GM18499 (cell line): Measurements from ENCODE around the gene KRTAP10-1.
"Not testable (repeated sequence)": the region's sequence is repeated elsewhere in the genome, so short reads cannot be mapped to it uniquely, and the experiment has no call there.

ENCODE experiments used
- ATAC-seq: cut with Tn5 transposase; IDR thresholded peaks from one replicate; pipeline ENCODE4 v1.9.1; 2021; ENCODE audit warnings: moderate number of reproducible peaks; ENCODE audit not compliant: insufficient read depth, unreplicated experiment

KRTAP10-1 gene

DNA sequence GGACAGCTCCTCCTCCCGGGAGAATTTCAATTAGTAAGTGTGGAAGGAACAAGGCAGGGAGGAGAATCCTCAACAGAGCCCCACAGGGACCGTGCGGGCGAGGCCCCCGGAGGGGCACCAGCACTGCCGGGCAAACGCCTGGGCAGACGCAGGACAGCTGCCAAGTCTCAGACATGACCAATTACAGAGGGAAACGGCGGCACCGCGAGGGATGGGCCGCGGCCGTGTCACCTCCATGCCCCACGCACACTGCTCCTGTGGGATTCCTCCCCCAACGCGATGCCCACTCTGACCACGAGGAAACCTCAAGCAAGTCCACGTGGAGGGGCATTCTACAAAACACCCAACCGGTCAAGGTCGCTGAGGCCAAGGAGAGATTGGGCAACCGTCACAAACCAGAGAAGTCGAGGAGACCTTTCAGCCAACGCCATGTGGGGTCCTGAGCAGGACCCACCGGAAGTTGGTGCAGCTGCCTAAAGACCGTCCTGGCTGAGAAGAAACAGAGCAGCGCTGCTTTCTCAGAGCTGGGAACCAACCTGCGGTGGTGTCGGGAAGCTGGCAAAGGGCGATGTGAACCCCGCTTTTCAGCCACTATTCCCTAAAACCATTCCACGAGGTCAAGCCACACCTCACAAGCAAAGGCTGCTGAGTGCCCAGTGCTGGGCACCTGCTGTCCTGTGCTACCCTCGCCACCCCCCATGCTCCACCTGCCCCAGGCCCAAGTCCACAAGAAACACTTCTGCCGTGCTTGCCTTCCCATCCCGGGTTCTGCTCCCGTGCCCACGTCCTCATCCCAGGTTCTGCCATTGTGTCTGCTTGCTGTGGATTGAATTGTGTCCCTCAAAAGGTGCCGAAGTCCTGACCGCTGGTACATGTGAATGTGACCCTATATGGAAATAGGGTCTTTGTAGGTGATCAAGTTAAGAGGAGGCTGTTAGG lies 32.1 kb upstream of the KRTAP10-1 start:
- ATAC-seq: no peak

DNA sequence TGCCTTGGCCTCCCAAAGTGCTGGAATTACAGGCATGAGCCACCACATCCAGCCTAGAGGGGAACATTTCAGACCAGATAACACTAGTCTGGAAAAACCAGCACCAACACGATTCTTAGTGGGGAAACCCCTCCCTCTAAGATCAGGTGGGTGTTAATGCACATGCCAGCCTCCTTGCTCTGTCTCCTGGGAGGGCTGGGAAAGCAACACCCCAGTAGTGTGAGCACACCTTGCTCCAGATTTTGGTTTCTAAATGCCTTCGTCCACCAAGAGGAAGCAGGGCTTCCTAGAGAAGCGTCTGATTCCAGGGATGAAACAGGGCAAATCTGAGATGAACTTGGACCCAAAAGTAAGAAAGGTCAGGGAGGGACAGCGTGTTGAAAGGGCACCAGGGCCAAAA lies 31.3 kb upstream of the KRTAP10-1 start:
- no peak for ATAC-seq

DNA sequence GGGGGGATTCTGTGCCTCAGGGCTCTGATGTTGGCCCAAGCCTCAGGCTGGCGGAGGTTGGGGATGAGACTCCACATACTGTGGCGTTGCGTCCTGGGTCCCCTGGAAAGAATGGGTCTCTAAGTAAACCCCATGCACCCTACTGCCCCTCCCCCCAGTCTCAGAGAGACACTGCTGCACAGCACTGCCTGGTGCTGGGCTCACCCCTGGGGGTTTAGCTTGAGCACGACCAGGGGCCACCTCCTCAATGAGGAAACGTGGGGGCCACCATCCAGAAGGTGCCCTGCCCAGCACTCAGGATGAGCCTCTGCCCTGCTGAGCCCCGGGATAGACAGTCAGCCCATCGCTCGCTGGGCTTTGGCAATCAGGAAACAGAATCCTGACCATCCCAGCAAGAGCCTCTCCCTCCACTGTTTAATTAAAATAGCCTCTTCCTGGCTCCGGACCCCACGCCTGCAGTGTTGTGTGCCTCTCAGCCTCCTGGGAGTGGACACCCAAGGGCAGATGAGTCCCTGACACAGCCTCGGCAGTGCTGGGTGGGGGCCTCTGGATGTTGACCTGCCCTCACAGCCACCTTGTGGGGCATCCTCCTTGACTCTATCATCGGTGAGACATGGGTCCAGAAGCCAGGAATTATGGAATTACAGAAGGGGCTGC lies 30.0 kb upstream of the KRTAP10-1 start:
- no peak for ATAC-seq

DNA sequence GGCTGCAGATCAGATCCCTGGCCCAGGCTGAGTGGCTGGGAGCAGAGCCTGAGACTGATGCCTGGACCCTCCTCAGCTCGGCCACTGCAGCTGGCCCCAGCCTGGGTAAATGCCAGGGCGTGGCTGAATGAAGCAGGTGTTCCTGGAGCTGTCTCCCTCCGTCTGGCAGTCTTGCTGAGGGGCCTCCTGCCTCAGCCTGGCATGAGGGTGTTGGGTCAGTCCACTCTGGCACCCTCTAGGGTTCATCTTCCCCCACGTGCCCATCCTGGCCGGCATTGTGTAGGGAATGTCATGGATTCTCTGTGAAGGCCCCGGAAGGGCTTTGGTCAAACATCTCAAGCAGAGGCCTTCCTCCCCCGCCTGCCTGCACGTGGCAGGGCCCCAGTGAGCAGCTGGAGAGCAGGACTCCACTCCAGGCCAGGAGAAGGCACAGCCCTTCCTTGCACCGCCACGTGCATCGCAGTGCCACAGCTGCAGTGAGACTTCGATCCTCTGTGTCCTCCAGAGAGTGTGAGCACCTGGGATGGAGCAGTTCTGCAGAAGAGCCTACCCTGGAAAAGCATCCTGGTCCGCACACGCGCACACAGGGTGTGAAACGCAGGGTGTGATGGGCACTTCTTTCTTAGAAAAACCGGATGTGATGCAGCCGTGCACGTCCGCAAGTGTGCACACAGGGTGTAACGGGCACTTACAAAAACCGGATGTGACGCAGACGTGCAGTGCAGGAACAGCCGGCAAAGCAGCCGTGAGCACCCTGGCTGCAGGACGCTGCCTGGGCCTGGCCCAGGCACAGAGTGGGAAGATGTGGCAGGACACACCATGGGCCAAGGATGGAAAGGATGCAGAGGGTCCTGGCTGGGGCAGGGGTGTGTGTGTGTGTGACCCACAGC lies 28.9 kb upstream of the KRTAP10-1 start:
- no peak for ATAC-seq

DNA sequence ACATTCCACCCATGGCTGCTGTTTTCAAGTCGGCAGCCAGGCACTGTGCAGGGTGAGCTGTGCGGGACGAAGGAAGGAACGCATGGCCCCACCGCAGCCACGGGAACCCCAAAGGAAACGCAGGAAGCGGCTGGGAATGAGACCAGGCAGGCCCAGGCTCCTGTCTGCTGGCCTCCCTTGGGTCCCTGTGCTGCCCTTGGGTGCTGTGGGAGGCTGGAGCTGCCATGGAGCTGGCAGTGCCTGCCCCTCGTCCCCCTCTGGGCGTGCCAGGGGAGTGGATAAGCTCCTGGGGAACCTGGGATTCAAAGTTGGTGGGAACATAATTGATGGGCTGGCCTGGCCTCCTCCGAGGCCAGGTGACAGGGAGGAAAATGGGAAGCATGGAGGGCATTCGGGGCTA lies 28.3 kb upstream of the KRTAP10-1 start:
- ATAC-seq: no peak

DNA sequence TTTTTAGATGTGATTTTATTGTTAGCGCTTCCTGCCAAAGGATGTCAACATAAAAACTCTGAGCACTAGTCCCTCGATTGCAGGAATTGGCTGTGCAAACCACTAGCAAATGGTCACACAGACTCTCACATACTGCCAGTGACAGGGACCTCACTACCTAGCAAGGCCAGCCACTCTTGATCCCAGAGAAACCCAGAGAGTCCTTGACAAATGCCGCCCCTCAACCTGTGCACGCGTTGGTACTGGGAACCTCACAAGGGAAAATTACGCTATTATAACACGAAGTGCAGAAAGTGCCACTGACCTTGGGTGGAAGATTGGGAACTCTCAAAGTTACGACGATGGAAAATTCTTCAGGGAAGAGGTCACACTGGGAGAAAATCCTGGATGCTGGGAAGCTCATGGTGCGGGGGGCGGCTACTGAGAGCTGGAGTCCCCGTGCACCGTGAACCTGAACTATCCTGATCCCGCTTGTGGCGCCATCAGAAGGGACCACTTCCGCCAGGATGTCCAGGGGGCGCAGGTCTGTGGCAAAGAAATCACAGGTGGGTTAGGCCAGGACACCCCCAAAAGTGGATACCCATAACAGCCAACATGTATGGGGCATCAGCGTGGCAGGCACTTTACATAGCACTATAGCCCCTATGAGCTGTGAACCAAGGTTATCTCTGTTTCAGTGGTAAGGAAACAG lies 27.6 kb upstream of the KRTAP10-1 start:
- ATAC-seq: no peak

DNA sequence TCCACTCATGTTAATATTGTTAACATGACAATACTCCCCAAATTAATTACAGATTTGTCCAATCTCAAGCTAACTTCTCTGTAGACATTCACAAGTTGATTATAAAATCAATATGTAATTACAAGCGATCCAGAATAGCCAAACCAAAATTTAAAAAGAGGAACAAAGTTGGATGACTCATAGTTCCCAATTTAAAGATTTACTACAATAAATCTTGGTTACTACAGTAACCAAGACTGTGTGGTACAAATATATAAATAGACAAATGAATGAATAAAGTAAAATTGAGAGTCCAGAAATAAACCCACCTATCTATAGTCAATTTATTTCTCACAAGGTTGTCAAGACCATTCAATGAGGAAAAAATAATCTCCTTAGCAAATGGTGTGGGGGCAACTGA lies 26.4 kb upstream of the KRTAP10-1 start:
- ATAC-seq: no peak

DNA sequence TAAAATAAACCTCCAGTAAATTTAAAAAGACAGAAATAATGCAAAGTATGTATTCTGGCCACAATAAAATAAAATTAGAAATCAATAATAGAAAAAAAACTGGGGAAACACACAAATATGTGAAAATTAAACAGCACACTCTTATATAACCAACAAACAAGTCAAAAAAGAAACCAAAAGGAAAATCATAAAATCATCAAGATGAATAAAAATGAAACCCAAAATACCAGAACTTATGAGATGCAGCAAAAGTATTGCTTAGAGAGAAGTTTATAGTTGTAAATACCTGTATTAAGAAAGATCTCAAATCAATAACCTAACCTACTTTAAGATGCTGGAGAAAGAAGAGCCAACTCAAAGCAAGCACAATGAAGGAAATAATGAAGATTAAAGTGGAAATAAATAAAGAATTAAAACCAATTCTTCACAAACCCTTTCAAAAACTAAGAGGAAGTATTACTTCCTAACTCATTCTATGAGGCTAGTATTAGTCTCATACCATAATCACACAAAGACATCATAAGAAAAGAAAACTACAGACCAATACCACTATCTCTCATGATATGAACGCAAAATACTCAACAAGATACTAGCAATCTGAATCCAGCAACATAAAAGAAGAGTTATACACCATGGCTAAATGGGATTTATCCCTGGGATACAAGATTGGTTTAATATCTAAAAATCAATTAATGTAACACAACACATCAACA lies 25.0 kb upstream of the KRTAP10-1 start:
- ATAC-seq: no peak

DNA sequence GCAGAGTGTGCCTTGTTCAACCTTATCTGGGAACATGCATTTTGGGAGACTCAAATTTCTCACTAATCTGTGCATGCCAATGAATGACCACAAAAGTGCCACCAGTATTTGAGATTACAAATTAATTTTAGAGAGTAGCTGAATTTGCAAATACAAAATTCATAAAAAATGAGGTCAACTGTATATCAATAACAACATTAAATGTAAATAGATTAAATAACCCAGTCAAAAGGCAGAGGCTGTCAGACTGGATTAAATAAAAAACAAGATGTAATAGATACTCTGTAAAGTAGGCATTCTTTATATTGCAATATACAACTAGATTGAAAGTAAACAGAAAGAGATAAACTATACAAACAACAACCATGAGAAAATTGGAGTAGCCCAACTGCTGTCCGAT lies 24.1 kb upstream of the KRTAP10-1 start:
- no peak for ATAC-seq

DNA sequence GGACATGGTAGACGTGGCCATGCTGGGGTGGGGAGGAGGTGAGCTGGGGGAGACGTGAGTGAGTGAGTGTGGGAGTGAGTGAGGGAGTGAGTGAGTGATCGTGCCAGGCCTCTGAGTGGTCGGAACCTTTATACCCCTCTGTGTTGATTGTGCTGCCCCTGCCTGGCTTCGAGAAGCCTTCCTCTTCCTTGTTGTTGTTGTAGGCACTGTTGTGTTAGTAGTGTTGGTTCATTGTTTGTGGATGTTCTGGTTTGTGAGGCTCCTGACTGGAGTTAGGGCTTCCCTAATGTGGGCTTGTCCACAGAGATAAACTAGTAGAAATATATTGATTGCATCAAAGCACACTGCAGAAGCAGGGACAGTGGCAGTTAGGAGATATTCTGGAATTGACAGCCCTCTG lies 18.7 kb upstream of the KRTAP10-1 start, which contains the start of gene KRTAP10-3:
Gene KRTAP10-3, minus strand, starts transcription at position 101 of the 400 bp plus-strand sequence. Its CDS starts 80 bp downstream, at position 21.
- no peak for ATAC-seq

DNA sequence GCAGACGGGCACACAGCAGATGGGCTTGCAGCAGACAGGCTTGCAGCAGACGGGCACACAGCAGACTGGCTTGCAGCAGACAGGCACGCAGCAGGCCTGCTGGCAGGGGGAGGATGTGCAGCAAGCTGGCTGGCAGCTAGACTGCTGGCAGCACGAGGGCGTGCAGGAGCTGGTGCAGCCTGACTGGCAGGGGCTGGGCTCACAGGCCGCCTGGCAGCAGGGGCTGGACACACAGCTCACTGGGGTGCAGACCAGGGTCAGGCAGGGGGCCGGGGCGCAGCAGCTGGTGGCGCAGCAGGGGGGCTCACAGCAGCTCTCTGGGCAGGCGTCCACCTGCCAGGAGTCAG lies 18.3 kb upstream of the KRTAP10-1 start:
- ATAC-seq: not testable (repeated sequence)

DNA sequence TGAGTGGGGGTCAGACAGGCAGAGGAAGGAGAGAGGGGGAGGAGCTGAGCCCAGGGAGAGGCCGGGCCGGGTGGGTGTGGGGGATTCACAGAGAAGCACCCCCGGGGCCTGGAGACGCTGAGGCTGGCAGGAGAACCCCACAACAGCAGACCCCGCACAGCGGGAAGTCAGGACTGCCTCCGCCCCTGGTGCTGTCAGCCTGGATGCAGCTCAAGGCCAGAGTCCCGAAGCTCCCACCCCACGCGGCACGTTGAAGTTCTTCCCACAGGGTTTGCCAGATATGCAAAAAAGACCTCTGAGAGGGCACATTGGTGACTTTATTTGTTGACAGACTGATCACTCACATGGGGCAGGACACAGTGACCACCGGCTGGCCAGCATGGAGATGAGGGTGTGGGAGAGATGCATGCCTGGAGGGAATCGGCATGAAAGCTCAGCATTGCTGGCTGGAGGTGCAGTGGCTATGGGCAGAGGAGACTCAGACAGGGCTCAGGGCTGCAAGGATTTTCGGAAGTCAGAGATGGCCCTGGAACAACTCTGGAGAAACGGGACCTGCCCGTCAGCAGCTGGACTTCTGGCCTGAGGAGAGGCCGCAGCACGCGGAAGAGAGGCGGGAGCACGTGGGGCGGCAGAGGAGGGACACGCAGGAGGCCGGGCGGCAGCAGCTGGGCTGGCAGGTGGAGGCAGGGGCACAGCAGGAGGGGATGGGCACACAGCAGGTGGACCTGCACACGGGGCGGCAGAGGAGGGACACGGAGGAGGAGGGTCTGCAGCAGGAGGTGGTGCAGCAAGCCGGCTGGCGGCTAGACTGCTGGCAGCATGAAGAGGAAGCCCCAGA lies 17.7 kb upstream of the KRTAP10-1 start:
- no peak for ATAC-seq

DNA sequence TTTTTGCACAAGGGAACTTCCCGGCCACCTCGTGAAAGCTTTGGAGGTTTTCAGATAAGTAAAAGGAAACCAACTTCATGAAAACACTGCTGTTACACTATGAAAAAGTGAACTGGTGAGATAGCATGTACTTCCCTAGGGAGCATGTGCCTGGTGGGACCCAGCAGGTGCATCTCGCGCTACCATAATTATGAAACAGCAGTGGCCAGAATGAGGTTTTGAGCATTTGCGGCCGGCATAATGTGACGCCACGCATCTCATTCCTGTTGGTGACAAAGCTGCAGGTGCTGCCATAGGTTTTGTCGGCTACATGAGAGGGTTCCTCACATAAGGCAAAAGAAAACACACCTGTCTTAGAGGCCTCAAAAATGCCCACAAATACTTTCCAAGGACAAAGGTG lies 16.9 kb upstream of the KRTAP10-1 start:
- no peak for ATAC-seq

DNA sequence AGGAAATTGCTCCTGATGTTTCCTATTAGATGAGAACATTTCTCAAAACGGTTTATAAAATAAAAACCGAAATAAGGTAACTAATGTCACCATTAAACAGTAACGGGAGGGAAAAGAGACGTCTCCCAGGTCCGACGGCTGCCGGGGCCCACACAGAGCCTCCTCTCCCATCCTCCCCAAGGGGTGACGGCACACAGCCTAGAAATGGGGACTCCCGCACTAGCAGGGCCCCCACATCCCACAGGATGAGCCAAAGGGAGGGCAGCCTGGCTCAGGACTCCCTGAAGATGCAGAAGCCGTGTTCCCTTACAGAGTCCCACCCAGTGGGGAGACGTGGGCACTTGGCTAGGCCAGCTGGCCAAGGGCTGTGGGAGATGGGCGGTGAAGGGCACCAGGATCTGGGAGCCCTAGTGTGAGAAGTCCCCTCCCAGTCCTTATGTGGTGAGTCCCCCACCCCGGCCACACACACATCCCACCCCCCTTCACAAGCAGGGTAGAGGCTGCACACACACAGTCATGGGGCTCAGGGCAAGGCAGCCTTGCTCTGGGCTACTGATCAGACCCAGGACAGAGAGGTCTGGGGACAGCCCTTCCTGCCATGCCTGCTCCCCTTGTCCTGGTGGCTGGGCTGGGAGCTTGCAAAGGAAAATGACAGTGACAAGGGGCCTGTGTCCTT lies 15.3 kb upstream of the KRTAP10-1 start:
- ATAC-seq: no peak

DNA sequence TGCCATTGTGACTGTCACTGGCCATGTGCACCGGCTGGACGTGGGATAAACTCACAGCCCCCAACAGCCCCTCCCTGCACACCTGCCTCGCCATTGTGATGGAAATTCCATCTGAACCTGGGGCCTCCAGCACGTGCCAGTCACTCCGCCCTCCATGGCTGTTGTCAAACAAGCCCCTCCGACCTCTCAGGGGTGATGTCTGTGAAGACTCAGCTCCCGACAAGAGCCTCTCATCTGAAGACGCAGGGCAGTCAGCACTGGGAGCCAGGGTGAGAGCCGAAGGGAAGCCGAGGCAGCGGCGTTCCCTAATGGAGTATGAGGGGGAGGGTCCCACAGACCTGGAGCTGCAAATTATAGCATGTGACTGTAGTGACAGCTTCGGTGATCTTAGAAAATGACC lies 12.7 kb upstream of the KRTAP10-1 start:
- ATAC-seq: no peak

DNA sequence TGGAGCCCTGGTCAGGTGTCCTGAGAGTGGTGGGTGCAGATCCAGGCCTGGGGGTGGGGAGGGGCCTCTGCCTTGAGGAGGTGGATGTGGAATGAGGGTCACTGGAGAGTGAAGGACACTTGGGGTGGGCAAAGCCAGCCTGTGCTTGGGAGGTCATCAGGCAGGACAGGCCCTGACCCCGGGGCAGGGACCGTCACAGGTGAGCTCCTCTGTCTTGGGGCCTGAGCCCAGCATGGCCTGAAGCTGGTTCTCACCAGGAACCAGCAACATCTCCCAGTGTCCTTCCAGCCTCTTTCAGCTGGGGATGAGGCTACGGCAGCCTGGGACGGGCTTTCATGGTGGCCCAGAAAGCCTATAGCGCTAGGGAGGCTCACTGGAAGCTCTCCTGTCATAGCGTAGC lies 12.1 kb upstream of the KRTAP10-1 start:
- no peak for ATAC-seq

DNA sequence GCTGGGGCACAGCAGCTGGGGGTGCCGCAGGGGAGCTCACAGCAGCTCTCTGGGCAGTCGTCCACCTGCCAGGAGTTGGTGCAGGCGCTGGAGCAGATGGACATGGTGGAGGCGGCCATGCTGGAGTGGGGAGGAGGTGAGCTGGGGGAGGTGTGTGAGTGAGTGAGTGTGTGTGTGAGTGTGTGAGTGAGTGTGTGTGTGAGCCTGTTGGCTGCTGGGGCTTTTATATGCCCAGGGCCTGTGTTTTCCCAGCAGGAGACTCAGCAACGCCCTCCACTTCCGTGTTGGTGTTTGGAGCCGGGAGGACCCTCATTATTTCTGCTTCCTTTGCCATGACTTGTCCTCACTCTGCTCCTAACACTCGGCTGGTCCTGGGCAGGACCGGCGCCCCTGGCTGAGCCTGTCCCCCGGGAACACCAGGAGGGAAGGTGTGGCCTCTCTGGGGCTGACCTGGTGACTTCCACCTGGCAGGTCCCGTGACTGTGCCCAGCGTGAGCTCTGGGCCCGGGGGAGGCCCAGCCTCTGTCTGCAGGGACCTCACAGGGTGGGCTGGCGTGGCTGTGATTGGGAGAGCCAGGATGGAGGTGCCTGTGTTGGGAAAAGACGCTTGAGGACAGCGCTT lies 11.5 kb upstream of the KRTAP10-1 start, which contains the start of gene KRTAP10-2:
Gene KRTAP10-2, minus strand, starts transcription at position 166 of the 622 bp plus-strand sequence. Its CDS starts 47 bp downstream, at position 119.
- ATAC-seq: no peak

DNA sequence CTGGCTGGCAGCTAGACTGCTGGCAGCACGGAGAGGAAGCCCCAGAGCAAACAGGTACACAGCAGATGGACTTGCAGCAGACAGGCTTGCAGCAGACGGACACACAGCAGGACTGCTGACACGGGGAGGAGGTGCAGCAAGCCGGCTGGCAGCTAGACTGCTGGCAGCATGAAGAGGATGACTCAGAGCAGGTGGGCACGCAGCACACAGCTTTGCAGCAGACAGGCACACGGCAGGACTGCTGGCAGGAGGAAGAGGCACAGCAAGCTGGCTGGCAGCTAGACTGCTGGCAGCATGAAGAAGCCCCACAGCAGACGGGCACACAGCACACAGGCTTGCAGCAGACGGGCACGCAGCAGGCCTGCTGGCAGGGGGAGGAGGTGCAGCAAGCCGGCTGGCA lies 10.8 kb upstream of the KRTAP10-1 start:
- ATAC-seq: no peak
